B cell (primary cell): ENCODE data around the gene PSAP.

Source experiments
- EZH2 ChIP-seq: IDR thresholded peaks from 2 replicates; pipeline ENCODE4 v1.6.1; 2012; ENCODE audit warnings: borderline replicate concordance, low read depth, mild to moderate bottlenecking, moderate library complexity, low read length; ENCODE audit not compliant: insufficient read depth, poor library complexity, severe bottlenecking
- TF ChIP-seq, protein P1 (sequence below): fragments of 200-600 bp; IDR thresholded peaks from one replicate; pipeline ENCODE4 v1.8.0; 2022; ENCODE audit warnings: antibody characterized with exemption, mild to moderate bottlenecking

DNA sequence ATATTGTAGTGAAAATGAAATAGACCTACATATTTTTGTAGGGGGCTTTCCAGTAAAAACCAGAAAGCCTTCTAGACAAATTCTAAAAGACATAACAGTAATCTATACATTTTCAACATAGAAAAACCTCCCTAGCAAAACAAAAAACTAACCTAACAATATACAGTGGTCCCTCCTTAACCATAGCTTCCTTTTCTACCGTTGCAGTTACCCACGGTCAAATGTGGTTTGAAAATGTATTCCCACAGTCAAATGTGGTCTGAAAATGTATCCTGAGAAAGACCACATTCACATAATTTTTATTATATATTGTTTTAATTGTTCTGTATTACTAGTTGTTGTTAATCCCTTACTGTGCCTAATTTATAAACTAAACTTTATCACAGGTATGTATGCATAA is 6.4 kb downstream of the PSAP start:
- TF ChIP-seq, protein P1, sequence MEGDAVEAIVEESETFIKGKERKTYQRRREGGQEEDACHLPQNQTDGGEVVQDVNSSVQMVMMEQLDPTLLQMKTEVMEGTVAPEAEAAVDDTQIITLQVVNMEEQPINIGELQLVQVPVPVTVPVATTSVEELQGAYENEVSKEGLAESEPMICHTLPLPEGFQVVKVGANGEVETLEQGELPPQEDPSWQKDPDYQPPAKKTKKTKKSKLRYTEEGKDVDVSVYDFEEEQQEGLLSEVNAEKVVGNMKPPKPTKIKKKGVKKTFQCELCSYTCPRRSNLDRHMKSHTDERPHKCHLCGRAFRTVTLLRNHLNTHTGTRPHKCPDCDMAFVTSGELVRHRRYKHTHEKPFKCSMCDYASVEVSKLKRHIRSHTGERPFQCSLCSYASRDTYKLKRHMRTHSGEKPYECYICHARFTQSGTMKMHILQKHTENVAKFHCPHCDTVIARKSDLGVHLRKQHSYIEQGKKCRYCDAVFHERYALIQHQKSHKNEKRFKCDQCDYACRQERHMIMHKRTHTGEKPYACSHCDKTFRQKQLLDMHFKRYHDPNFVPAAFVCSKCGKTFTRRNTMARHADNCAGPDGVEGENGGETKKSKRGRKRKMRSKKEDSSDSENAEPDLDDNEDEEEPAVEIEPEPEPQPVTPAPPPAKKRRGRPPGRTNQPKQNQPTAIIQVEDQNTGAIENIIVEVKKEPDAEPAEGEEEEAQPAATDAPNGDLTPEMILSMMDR = no peak
- no peak for TF ChIP-seq EZH2
